Renal cortical epithelial cell (primary cell): ENCODE data around the gene CTSE. TPM values are rescaled to one million over a fixed set of nuclear protein-coding genes. Genes with fewer than 3 reads are reported as not detected.
"Not testable (repeated sequence)": the region's sequence is repeated elsewhere in the genome, so short reads cannot be mapped to it uniquely, and the experiment has no call there.

ENCODE experiments used
- DNase-seq: peaks from one replicate; pipeline ENCODE4 v3.0.0-alpha.2; 2011; ENCODE audit warnings: low read depth
- total RNA-seq: library from RNA; depleted of rRNA; stranded (reverse); fragments of >200 nt; gene quantifications from 2 replicates; pipeline ENCODE4 v1.2.3, GENCODE V29; 2014

The CTSE gene
- total RNA-seq, 1 donor from 2014 or later, result 0.10 TPM

DNA sequence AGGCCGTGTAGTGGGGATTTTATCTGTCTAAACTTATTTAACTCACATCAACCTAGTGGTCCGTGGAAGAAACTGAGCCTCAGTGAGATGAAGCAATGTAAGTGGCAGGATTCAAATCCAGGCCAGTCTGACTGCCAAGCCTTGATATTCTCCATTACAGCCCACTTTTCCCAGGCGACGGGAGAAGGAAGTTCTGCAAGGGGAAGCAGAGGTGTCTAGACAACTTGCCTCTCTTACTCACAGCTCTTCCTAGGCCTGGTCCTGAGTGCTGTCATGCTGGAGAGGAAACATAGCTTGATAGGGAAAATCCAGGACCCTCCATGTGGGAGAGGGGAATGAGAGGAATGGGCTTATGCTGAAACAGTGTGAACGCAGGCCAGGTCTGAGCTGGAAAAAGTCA is 9.1 kb downstream of the CTSE start:
- no peak for DNase-seq

DNA sequence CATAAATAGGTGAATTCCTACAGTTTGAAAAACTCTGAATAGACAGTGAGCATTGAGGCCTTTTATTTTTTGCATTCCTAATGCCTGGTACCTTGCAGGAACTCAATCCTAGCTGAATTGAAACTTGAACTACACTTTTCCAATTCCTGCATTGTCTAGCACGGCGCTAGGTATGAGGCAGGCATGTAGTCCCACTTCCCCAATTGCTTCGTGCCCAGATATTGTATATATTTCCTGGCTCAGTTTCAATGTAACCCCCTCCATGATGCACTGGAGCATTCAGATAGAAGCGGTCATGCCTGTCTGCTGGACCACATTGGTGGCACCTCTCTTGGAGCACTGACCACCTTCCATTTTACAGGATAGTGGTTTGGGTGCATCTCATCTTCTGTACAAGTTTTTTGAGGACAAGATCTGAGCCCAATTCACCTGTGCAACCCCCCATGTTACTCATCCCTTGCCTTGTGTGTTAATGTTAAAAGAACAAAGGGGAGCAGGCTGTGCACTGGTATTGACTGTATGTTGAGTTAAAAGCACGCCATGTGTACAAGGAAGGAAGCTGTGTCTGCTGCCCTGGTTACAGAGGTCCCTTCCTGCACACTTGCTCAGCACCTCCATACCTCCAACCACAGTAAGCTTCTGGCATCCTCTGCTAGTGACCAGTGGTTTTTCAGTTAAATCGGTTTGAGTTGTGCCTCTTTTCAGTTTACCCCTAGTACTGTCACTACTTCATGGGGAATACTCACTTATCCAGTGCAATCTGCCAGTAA is 10.5 kb downstream of the CTSE start:
- DNase-seq, result no peak

GRCh38 chr1:206012086-206012859 is 11.4 kb downstream of the CTSE start:
- DNase-seq, result no peak

DNA sequence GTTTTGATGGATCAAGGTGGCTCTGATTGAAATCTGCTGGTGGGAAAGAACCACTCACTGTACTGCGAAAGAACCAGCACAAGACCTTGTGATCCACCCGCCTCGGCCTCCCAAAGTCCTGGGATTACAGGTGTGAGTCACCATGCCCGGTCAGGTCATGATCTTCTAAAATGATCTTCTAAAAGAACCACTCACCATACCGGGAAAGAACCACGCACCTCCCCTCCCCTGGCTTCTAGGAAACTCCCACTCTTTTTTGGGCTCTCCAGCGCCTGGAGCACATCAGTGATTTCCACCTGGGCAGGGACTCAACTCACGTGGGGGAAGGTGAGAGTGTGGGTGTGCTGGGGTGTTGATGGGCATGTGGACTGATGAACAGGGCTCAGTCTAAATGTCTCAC is 12.6 kb downstream of the CTSE start:
- no peak for DNase-seq

DNA sequence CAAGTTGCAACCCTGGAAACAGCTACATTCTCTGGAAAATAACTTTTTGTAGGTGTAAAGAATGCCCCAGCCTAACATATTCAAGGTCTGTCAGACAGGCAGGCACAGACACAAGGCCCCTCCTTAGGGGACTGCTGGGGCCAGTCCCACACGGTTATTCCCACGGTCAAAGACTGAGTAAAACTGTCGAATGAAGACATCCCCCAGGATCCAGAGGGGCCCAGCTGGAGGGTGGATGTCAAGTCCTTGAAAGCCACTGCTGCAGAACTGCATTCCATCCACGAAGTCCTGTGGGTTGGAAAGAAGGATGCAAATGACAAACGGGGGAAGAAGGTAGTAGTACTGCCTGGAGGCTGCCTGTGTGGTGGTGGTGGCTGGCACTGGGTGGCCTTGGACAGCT is 13.6 kb downstream of the CTSE start:
- DNase-seq, result no peak

- no peak for DNase-seq
Measured at GRCh38 chr1:206006946-206007345, 16.7 kb downstream of the CTSE start.

DNA sequence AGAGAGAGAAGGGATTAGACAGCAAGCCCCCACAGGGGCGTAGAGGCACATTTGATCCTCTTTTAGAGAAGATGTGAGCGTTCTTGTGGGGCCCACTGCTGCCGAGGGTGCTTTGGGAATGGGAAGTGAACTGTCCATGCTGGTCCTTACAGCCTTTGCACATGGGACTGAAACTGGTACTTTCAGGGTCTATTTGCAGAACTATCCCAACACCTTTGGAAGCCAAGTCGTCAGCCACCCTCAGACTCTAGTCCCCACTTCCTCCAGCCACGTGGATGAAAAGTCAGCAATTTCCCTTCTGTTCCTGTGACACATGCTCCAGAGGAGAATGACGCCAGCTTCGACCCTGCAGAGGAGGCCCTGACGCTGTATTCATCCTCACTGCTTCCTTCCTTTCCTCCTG is 17.9 kb downstream of the CTSE start:
- DNase-seq, result no peak

DNA sequence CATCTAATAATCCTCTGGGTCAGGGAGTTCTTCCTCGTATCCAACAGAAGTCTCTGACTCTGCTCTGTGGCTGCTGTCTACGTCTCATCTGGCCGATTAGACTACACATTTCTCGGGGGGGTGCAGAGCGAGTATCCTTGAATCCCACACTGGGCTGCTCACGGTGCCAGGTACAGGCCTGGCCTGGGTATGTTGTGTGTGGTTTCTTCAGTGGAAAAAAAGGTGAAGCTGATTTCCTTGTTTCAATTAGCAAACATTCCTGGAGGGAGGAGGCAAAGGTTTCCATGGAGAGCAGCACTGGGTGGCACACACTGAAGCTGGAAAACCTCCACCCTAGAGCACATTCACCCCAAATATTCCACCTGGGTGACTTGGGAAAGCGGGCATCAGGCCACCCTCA is 18.5 kb downstream of the CTSE start:
- DNase-seq, result peak; percentile 26

GRCh38 chr1:206004826-206005225 is 18.9 kb downstream of the CTSE start:
- no peak for DNase-seq

GRCh38 chr1:206003854-206004800 is 19.6 kb downstream of the CTSE start:
- no peak for DNase-seq

- DNase-seq, result peak; percentile 56
Measured at GRCh38 chr1:206002871-206003801, 20.6 kb downstream of the CTSE start, which contains the start of gene RAB7B. Gene RAB7B (minus strand): TSS chr1:206003395. CDS start chr1:205994135, 9,260 bp downstream.

GRCh38 chr1:206002160-206002559 is 21.5 kb downstream of the CTSE start:
- DNase-seq, result no peak

DNA sequence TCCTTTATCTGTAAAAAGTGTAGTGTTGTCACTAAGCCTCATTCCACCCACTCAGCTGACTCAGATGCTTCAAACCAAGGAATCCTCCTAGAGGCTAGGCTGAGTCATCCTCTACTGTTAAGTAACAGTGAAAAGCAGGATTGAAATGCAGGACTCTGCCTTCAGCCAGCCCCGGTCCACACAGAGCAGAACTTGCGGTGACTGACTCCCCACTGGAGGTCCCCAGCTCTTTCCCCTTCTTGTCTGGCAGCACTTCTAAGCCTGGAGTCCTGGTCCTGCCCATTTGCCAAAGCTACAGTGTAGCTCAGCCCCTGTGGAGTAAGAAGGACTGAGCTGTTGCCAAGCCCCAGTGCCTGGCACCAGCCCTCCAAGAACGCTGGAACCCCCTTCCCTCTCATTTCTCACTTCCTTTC is 22.2 kb downstream of the CTSE start:
- DNase-seq, result peak; percentile 97

GRCh38 chr1:206000641-206001339 is 22.9 kb downstream of the CTSE start:
- peak; percentile 40 for DNase-seq

GRCh38 chr1:205998457-205999241 is 25.0 kb downstream of the CTSE start:
- DNase-seq, result no peak

DNA sequence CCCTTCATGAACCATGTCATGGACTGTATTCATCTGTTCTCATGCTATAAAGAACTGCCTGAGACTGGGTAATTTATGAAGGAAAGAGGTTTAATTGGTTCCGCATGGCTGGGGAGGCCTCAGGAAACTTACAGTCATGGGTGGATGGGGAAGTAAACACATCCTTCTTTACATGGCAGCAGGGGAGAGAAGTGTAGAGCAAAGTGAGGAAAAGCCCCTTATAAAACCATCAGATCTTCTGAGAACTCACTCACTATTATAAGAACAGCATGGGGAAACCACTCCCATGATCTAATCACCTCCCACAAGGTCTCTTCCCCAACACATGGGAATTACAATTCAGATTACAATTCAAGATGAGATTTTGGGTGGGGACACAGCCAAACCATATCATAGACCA is 27.1 kb downstream of the CTSE start:
- DNase-seq, result not testable (repeated sequence)

DNA sequence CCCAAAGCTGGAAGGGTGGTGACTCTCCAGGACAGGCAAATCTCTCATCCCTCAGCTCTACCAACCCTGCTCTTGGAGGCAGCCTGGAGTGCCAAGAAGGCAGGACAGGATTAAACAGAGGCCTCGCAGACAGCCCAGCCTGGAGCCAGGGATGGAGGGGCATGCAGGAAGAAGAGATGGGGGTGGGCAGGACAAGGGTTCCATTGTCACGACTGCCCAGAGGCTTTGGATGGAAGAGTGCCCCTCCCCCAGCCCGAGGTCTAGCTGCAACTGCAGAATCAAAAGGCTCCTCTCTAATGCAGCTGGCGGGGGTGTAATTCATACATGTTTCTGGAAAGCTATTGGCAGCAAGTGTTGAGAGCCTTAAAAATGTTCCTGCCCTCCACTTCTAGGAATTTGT is 29.3 kb downstream of the CTSE start:
- no peak for DNase-seq

DNA sequence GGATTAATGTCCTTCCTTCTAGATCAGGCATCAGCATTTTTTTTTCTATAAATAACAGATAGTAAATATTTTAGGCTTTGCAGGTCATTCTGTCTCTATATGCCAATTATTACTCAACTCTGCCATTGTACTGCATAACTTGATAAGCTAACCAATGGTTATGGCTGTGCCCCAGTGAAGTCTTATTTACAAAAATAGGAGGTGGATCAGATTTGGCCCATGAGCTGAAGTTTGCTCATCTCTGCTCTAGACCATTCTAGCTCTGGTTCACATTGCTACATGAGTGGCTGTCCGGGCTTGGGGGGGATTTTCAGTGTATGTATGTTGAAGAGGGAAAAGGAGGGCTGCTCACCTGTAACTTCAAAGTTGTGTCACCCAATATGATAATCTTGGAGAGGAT is 30.6 kb downstream of the CTSE start:
- no peak for DNase-seq

DNA sequence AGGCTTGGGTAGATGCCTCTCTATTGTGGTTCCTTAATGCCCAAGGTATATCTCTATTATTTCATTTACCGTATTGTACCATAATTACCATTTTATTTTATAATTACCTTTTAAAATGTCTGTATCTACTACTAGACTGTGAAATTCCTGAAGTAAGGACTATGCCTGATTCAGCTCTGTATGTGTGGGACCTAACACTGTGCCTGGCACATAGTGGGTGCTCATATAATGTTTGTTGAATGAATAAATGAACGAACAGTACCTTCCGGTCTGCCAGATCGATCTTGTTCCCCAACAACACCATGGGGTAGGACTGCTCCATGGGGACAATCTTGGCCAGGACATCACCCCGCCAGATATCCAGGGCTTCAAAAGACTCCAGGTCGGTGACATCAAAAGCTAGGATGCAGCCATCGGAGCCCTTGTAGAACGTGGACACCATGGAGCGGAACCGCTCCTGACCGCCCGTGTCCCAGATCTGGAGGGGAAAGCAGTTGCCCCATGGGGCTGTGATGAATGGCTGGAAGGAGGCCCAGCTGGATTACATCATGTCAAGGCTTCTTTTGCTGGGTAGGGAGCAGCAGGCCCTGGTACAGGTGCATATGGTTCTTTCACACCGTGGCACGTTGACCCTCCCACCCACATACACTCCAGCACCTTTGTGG is 31.3 kb downstream of the CTSE start:
- no peak for DNase-seq
